Right hindlimb (tissue), 1 donor: ENCODE measurements around the gene KCNIP4.

Experiments used
- DNase-seq: peaks from one replicate; pipeline ENCODE4 v3.0.0-alpha.2; 2018

KCNIP4 gene

DNA sequence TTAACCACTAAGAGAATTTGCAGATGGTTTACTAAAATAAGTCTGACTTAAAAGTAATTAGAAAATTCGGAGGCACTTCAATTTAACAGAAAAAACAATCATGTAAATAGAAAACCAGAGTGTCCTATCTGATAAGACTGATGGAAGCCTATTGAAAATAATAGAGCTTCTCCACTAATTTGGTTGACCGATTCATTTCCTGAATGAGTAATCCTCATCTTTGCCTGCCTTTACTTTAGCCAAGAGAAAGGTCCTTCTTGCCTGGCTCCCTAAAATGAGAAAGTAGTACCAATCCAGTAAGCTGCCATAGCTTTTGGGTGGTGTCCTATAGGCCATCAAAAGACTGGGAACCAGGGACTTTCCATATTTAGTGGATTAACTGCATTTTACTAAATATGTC lies 48.4 kb downstream of the KCNIP4 start:
- no peak for DNase-seq

DNA sequence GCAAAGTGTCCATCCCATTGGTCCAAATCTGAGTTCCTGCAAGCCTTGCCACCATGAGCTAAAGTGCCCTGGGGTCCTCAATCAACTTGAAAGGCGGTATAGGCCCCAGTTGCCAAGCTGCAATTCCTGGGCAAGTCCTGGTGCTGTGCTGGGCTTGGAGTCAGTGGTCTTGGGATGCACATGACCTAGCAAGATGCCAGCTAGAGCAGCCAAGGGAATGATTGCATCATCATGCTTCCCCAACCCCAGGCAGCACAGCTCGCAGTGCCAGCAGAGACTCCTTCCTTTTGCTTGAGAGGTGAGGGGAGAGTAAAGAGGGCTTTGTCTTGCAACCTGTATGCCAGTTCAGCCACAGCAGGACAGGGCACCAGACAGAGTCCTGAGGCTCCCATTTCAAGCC lies 50.5 kb downstream of the KCNIP4 start:
- no peak for DNase-seq

GRCh38 chr4:21896767-21897166 lies 51.8 kb downstream of the KCNIP4 start:
- DNase-seq = no peak

DNA sequence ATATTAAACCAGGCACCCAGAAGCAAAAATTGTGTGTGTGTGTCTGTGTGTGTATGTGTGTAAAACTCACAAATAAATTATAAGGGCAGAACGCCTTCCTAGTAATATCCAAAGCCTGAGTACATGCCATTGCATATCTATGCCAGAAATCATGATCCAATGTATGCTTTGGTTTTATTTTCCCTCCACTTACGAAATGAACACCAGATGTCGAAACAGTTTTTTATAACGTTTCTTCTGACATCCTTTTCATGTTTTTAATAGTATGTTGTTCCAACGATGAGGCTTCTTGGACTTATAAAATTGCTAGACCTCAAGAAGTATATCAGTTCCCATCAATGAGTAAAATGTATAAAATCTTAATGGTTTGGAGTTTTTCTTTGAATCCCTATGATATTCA lies 55.4 kb downstream of the KCNIP4 start:
- no peak for DNase-seq

DNA sequence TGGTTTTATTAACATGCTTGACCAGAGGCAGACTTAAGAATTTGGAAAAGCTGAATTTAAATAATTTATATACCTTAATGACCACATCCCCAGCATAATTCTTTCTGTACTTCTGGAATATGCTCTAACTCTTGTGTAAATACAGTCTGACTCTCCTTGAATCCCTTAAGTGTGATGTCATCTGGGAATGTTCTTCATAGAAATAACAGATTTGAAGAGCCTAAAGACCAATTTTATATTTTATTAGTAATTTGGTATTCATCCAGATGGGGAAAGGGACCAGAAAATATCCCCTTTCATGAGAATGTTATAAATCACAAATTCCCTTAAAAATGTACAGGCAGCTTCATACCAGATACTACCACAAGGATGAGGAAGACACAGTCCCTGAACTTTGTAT lies 58.3 kb downstream of the KCNIP4 start:
- DNase-seq = no peak

GRCh38 chr4:21888195-21888976 lies 60.2 kb downstream of the KCNIP4 start:
- no peak for DNase-seq

- DNase-seq = no peak
These were observed 61.1 kb downstream of the KCNIP4 start for GRCh38 chr4:21887481-21887880.

DNA sequence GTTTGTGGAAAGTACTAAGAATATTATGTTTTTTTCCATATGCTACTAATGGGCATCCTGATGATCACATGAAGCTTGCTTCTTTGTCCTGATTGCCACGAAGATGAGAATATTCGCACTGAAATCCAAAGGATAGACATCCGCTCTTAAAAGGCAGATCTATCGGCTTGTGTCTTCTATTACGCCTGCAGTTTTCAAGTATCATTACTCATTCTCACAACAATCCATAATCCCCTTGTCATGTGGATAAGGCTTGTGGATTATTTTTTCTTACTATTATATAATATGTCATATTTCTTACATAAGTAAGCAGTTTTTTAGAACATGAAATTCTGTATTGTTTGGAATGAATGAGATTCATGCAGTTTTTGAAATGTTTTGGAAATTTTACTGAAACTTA lies 62.8 kb downstream of the KCNIP4 start:
- no peak for DNase-seq

DNA sequence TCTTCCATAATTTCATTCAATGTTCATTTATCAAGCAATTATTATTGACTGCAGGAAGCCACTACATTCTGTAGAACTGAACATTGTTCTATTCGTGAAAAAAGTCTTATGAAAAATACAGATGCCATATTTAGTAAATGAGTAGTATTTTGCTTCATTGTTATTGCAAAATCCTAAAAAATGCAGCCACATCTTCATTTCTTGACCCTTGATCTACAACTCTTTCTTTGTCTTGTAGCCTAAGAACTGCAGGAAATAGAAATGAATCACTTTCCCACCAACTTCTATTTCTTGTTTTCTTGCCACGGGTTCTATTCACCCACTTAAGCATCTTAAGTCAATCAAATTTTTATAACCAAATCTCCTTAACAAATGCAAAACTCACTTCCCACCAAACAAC lies 63.3 kb downstream of the KCNIP4 start:
- DNase-seq = no peak

GRCh38 chr4:21884615-21885014 lies 64.0 kb downstream of the KCNIP4 start:
- DNase-seq = no peak

GRCh38 chr4:21882051-21882839 lies 66.3 kb downstream of the KCNIP4 start:
- DNase-seq = no peak

DNA sequence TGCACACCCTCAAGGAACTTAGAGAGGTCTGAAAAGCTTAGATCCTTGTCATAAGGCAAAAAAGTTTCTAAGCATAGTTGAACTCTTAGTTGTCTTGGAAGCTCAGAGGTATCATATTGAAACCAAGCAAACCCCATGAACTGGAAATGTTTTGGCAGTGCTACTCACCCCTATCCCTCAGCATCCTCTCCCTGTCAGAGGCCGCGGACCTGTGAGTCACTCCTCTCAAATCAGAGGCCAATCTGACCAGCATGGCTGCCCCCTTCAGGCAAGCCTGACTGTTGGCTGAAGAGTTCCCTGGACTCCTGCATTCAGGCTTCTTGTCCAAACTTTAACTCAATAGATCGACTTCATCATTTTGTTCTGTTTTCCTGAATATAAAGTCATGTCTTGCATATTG lies 69.4 kb downstream of the KCNIP4 start:
- no peak for DNase-seq

DNA sequence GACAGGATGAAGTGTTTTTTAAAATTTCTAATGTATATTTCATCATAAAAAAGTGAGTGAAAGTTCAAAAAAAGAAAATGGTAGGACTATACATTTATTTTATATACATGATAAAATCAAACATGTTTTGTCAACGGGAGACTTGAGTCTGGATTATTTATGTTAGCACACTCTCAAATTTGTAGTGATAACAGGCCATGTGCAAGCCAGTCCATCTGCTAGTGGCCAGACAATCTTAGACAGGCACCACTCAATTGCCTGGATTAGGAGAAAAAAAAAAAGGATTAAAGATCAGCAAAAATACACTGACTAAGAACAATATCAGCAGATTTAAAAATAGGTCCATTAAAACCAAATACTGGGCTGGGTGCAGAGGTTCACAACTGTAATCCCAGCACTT lies 71.9 kb downstream of the KCNIP4 start:
- DNase-seq = no peak

GRCh38 chr4:21873145-21873544 lies 75.4 kb downstream of the KCNIP4 start:
- DNase-seq = no peak

- DNase-seq = no peak
These were observed 76.5 kb downstream of the KCNIP4 start for GRCh38 chr4:21872101-21872500.

DNA sequence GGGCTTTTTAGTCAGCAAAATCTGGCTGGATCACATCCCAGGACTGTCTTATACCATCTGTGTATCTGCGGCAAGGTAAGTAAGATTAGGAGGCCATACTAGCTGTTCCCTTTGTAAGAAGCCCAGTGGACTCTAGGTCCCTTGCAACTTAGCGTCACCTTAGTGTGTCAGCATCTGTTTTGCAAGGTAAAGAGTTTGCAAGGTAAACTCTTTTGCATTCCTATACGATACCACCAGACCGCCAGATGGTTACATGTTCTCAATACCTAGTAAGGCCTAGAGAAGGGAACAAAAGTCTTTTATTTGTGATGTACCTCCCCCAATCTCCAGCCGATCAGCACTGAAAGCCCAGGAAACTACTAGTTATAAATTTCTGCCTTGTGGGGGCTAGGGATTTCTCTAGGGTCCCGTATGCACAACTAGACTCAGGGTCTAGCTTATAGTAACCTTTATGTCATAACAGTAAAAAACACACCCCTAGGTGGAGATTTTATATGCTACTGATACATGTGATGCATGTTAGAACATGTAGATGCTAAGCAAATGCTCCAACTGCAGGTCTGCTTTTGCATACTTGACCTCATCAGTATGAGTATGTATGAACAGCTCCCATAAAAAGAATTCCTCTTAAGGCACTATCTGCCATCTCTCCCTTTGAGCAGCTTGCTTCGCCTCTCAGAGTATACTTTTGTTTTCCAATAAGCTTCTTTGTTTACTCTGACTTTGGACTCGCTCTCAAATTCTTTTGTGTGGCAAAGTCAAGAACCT lies 78.4 kb downstream of the KCNIP4 start:
- DNase-seq = no peak

GRCh38 chr4:21864686-21865085 lies 83.9 kb downstream of the KCNIP4 start:
- DNase-seq = no peak

- no peak for DNase-seq
These were observed 85.7 kb downstream of the KCNIP4 start for GRCh38 chr4:21862917-21863316.

GRCh38 chr4:21858971-21859370 lies 89.6 kb downstream of the KCNIP4 start:
- no peak for DNase-seq

DNA sequence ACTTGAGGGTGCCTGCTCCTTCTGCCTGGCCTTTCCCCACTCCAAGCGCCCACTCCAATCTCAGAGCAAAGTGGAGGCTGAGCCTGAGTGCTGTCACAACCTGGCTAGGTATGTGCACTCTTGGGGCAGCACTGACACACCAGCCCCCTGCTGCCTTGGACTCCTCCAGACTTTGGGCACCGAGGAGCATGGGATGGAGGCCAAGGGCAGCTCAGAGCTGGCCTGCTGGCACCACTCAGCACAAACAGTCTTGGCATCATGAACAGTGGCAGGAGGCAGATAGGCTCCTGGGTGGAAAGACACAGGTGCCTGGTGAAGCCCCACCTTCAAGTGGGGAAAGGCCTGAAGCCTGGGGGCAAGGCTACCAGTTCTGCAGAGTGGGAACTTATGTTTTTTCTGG lies 91.8 kb downstream of the KCNIP4 start:
- no peak for DNase-seq

GRCh38 chr4:21856301-21856700 lies 92.3 kb downstream of the KCNIP4 start:
- DNase-seq = no peak

- DNase-seq = no peak
These were observed 99.5 kb downstream of the KCNIP4 start for GRCh38 chr4:21849077-21849476.

DNA sequence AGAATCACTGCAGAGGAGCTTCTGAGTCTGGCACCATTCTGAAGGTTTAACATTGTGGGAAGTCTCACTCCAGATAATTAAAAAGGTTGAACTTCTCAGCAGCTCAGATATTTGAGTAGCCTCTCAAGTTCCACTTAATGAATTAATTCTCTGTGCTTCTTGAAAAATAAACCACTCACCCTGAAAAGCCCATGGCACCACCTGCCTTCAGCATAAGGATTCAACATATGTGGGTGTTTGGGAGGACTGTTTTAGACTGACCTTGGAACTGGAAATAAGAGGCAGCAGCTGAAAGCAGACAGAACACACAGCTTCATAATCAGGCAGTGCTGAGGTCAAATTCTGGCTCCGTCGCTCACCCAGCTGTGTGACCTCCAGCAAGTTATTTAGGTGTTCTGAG lies 100.6 kb downstream of the KCNIP4 start:
- DNase-seq = no peak

DNA sequence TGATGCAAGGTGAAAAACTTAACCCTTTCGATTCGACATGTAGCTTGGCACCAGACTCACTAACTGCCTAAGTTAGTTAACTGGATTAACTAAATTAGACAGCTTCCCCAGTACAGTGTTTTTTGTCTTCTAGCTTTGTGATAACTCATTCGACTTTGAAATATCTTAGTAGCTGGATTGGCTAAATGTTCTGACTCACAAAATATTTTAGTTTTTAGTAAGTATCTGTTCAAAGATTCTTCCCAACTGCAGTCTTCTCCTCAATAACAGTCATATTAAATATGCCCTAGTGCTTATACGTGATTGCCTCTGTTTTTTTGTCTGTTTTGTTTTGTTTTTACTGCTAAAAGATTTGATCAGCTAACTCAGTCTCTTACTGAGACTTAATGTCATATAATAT lies 102.9 kb downstream of the KCNIP4 start:
- no peak for DNase-seq
